ENCODE measurements around the gene RBM6. TPM values are rescaled to one million over a fixed set of nuclear protein-coding genes. Genes with fewer than 3 reads are reported as not detected.

Gene RBM6
- total RNA-seq, 1 experiment from 2014 or later = 118 TPM

- TF ChIP-seq STAT6 (CRISPR knock-in tag; conservative IDR thresholded peaks at IDR 0.05; ENCODE audit: low read depth) (0 out of 2 replicates have a peak, but pooled peaks have one; percentile 32), MYBL2 (CRISPR knock-in tag; IDR thresholded peaks at IDR 0.05) (peak; percentile 93; the same call in 1 of the 2 replicates), ZNF121 (CRISPR knock-in tag; IDR thresholded peaks at IDR 0.05) (no peak), MAX (CRISPR knock-in tag; IDR thresholded peaks at IDR 0.05) (peak; percentile 75; the same call in 1 of the 2 replicates), ATF3 (CRISPR knock-in tag; conservative IDR thresholded peaks at IDR 0.05) (no peak), E2F1 (CRISPR knock-in tag; IDR thresholded peaks at IDR 0.05) (no peak), MXD4 (CRISPR knock-in tag; IDR thresholded peaks at IDR 0.05; ENCODE audit: borderline replicate concordance) (no peak), NR1H2 (CRISPR knock-in tag; IDR thresholded peaks at IDR 0.05) (no peak), GABPB1 (CRISPR knock-in tag; IDR thresholded peaks at IDR 0.05) (peak; percentile 52; the same call in 1 of the 2 replicates), CREM (CRISPR knock-in tag; IDR thresholded peaks at IDR 0.05) (peak; percentile 75; the same call in 1 of the 2 replicates), ATF1 (CRISPR knock-in tag; IDR thresholded peaks at IDR 0.05) (no peak), ETV6 (CRISPR knock-in tag; IDR thresholded peaks at IDR 0.05) (peak; percentile 61; the same call in 1 of the 2 replicates), ZNF671 (CRISPR knock-in tag; IDR thresholded peaks at IDR 0.05) (no peak), AR (CRISPR knock-in tag; IDR thresholded peaks at IDR 0.05) (no peak), USF2 (CRISPR knock-in tag; IDR thresholded peaks at IDR 0.05) (peak; percentile 91), IRF1 (CRISPR knock-in tag; IDR thresholded peaks at IDR 0.05) (peak; percentile 68; the same call in 1 of the 2 replicates), ZBTB21 (CRISPR knock-in tag; IDR thresholded peaks at IDR 0.05; ENCODE audit: borderline replicate concordance) (no peak), NR3C1 (CRISPR knock-in tag; conservative IDR thresholded peaks at IDR 0.05; ENCODE audit: low read depth) (no peak), ERG (CRISPR knock-in tag; IDR thresholded peaks at IDR 0.05) (no peak), ARID4B (CRISPR knock-in tag; IDR thresholded peaks at IDR 0.05; ENCODE audit: borderline replicate concordance) (peak; percentile 16; the same call in 1 of the 2 replicates), SMAD3 (CRISPR knock-in tag; IDR thresholded peaks at IDR 0.05; ENCODE audit: borderline replicate concordance) (no peak), CBFB (CRISPR knock-in tag; IDR thresholded peaks at IDR 0.05; ENCODE audit: low read depth) (peak; percentile 17; the same call in 1 of the 2 replicates), ZNF416 (CRISPR knock-in tag; IDR thresholded peaks at IDR 0.05) (no peak), EMX1 (CRISPR knock-in tag; IDR thresholded peaks at IDR 0.05) (no peak)
Observed at GRCh38 chr3:49939858-49940666, at the start of gene RBM6 (continued).
